Measurements from ENCODE around the gene TFPT. TPM values are rescaled to one million over a fixed set of nuclear protein-coding genes. Genes with fewer than 3 reads are reported as not detected.

Gene TFPT
- total and polyA plus RNA-seq, 5 donors from 2014 or later: 15.0 to 26.8 (median 22.6) TPM

DNA sequence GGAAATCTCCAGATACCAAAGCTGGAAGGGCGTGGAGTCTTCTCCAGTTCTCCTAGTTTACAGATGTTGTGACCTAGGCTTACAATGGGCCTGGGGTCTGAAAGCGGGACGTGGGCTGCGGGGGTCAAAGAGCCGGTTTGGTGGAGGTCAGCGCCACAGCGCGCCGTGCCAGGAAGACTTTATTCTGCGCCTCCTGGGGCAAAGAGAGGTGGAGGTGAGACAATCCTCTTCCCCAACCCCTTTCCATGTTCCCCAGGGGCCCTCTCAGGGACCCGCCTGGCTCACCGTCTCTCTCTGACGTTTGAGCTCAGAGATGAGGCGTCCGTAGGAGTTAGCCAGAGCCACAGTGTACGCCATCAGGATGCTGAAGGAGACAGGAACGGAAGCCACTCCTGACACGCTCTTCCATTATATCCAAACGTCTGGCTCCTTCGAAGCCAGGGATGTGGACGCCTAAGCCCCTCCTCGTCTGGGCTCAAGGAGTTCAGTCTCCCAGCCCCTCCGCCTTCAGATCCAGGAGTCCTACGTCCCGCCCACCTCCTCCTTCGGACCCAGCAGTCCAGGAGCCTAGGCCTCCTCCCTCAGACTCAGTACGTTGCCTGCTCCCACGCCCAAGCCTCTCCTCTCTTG is 44.8 kb upstream of the TFPT start:
- Histone ChIP-seq H3K27ac (ENCODE audit: insufficient read depth, low read length, poor library complexity, severe bottlenecking) (peak overlapping the region; percentile 80), H3K9me3 (ENCODE audit: control insufficient read depth in 2 of 2, low read length in 2 of 2) (no peaks in the 10 kb centered on the region), H3K4me3 (ENCODE audit: low read depth, low read length) (peak overlapping the region; percentile 72), H3K36me3 (ENCODE audit: control insufficient read depth, insufficient read depth, low read length) (peaks cover 31% of the 10 kb centered on the region), H3K27me3 (ENCODE audit: control insufficient read depth, insufficient read depth, low read length) (no peaks in the 10 kb centered on the region), H3K4me1 (ENCODE audit: control insufficient read depth, insufficient read depth, low read length, poor library complexity, severe bottlenecking) (peaks cover 54% of the 10 kb centered on the region)
- ATAC-seq (ENCODE audit: low read depth in 2 of 2) (no peak), DNase-seq (no peak)
- Mint-ChIP-seq H3K27me3 (peaks cover 7% of the 10 kb centered on the region), H3K4me3 (peak overlapping the region; percentile 94 to 100 (median 99)), H3K4me1 (peaks cover 16 to 68% (median 35%) of the 10 kb centered on the region in 4 donors), H3K36me3 (peaks cover 9% of the 10 kb centered on the region), H3K9me3 (no peaks in the 10 kb centered on the region), H3K27ac (peak overlapping the region; percentile 97 to 100 (median 100))

DNA sequence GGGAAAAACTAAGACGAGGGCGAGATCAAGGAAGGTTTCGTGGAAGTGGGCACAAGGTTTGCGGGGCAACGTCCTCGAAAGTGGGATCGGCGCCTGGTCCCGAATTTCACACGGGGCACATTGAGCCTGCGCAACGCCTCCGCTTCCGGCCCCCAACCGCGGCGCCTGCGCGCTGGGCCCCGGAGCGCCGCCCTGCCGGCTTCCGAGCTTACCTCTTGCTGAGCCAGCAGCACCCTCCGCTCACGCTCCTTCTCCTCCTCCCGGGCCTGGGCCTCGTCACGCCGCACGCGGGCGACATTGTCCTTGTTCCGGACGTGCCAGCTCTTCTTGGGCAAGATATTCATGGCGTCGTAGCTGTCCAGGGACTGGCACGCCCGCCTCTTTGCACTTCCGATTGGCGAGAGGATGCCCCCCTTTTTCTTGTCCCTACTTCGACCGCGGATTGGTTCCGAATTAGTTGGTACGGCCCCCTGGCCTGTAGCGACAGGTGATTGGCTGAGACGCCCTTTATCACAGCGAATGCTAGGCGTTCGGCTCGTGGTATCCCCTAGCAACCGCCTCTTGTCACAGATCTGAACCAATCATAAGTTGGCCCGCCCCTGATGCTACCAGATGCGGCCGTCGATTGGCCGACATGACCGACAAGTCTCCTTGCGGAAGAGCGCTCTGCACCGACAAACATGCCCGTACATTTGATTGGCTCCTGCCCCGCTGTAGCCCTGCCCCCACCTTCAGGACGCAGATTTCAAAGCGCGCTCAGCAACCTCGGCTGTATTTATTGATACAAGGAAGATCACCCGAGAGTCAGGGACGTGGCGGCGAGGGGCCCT is 44.1 kb upstream of the TFPT start, which contains the start of gene LENG1:
TSS of gene LENG1 (minus strand) at position 370 of the 830 bp plus-strand sequence. CDS start at position 344, 26 bp downstream.
- ATAC-seq (ENCODE audit: low read depth in 2 of 2): peak; percentile 89 to 92
- peak within 1 kb of the TSS; percentile 98 for H3K4me3 ChIP-seq (ENCODE audit: low read depth, low read length)

DNA sequence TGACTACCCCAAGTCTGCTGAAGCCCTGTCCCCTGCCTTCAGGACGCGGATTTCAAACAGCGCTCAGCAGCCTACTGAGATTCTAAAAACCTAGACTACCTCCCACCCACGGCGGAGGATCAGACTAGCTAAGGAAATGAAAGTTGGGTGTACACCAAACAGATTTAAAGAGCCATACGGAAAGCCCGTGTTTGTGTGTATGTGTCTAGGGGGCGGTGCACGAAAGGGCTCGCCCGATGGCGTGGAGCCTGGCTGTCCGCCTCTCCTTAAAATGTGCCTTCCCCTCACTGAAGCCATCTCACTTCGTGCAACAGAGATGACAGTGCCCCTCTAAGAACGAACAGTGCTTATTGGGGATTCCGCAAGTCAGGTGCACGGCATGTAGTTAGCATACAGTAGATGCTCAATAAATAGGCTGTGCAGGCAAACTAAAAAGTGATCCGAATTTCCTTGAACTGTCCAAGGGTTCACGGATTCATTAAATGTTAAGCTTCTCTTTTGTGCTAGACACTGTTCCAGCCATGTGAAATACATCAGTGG is 43.4 kb upstream of the TFPT start:
- ATAC-seq (ENCODE audit: low read depth in 2 of 2) (no peak), DNase-seq (peak in 2 of 3 donors; percentile 31 to 72)
- no peaks in the 10 kb centered on the region for H3K9me3 Mint-ChIP-seq
- peak overlapping the region; percentile 94 to 100 (median 99) for H3K4me3 Mint-ChIP-seq
- Histone ChIP-seq H3K36me3 (ENCODE audit: control insufficient read depth, insufficient read depth, low read length) (peaks cover 43% of the 10 kb centered on the region), H3K4me3 (ENCODE audit: low read depth, low read length) (peak overlapping the region; percentile 98), H3K4me1 (ENCODE audit: control insufficient read depth, insufficient read depth, low read length, poor library complexity, severe bottlenecking) (peaks cover 57% of the 10 kb centered on the region), H3K27me3 (ENCODE audit: control insufficient read depth, insufficient read depth, low read length) (no peaks in the 10 kb centered on the region), H3K27ac (ENCODE audit: insufficient read depth, low read length, poor library complexity, severe bottlenecking) (peak overlapping the region; percentile 89), H3K9me3 (ENCODE audit: control insufficient read depth in 2 of 2, low read length in 2 of 2) (no peaks in the 10 kb centered on the region)
- peaks cover 16 to 68% (median 37%) of the 10 kb centered on the region in 4 donors for H3K4me1 Mint-ChIP-seq
- peak overlapping the region; percentile 97 to 100 (median 100) for H3K27ac Mint-ChIP-seq
- no peaks in the 10 kb centered on the region for H3K27me3 Mint-ChIP-seq
- peaks cover 19% of the 10 kb centered on the region for H3K36me3 Mint-ChIP-seq

More for the DNA sequence above, 44.1 kb upstream of the TFPT start, which contains the start of gene LENG1:
- H3K36me3 ChIP-seq (ENCODE audit: control insufficient read depth, insufficient read depth, low read length): peaks cover 36% of the 10 kb centered on the region
- Mint-ChIP-seq H3K27me3 (peaks cover 1% of the 10 kb centered on the region), H3K4me1 (peaks cover 16 to 68% (median 35%) of the 10 kb centered on the region in 4 donors), H3K4me3 (peak within 1 kb of the TSS; percentile 94 to 100 (median 99)), H3K9me3 (no peaks in the 10 kb centered on the region), H3K27ac (peak within 1 kb of the TSS; percentile 97 to 100 (median 100)), H3K36me3 (peaks cover 14% of the 10 kb centered on the region)
- H3K9me3 ChIP-seq (ENCODE audit: control insufficient read depth in 2 of 2, low read length in 2 of 2): no peaks in the 10 kb centered on the region
- H3K27me3 ChIP-seq (ENCODE audit: control insufficient read depth, insufficient read depth, low read length): no peaks in the 10 kb centered on the region
- DNase-seq: peak; percentile 99 to 100 (median 99)
- H3K27ac ChIP-seq (ENCODE audit: insufficient read depth, low read length, poor library complexity, severe bottlenecking): peak within 1 kb of the TSS; percentile 89
- H3K4me1 ChIP-seq (ENCODE audit: control insufficient read depth, insufficient read depth, low read length, poor library complexity, severe bottlenecking): peaks cover 59% of the 10 kb centered on the region

DNA sequence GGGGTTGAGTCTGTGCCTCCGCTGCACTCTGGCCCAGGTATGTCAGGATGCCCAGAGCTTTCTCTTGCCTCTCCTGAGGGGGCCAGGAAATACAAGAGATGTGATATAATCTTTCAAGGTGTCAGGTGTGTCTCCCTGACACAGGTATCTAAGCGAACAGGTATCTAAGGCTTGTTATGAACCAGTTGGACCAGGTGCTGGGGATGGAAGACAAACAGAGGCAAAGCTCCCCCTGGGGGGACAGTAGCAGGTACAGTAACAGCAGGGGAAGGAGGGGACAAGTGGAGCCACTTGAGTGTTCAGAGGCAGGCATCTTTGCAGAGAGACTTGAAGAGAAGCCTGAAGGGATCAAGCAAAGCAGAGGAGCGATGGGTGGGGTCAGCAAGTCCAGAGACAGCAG is 41.5 kb upstream of the TFPT start:
- Mint-ChIP-seq H3K4me1 (peaks cover 7 to 63% (median 31%) of the 10 kb centered on the region in 4 donors), H3K27ac (peak overlapping the region in 2 of 3 donors; percentile 45 to 89), H3K27me3 (no peaks in the 10 kb centered on the region), H3K9me3 (peaks cover 0 to 2% (median 0%) of the 10 kb centered on the region in 7 donors), H3K36me3 (peaks cover 23% of the 10 kb centered on the region), H3K4me3 (peak overlapping the region; percentile 42 to 90 (median 68))
- Histone ChIP-seq H3K36me3 (ENCODE audit: control insufficient read depth, insufficient read depth, low read length) (peaks cover 62% of the 10 kb centered on the region), H3K9me3 (ENCODE audit: control insufficient read depth in 2 of 2, low read length in 2 of 2) (no peaks in the 10 kb centered on the region), H3K4me3 (ENCODE audit: low read depth, low read length) (no peak overlapping the region), H3K4me1 (ENCODE audit: control insufficient read depth, insufficient read depth, low read length, poor library complexity, severe bottlenecking) (peaks cover 47% of the 10 kb centered on the region), H3K27me3 (ENCODE audit: control insufficient read depth, insufficient read depth, low read length) (no peaks in the 10 kb centered on the region), H3K27ac (ENCODE audit: insufficient read depth, low read length, poor library complexity, severe bottlenecking) (no peak overlapping the region)
- ATAC-seq (ENCODE audit: low read depth in 2 of 2) (no peak), DNase-seq (no peak)

- Mint-ChIP-seq H3K36me3 (peaks cover 23% of the 10 kb centered on the region), H3K4me1 (peaks cover 7 to 59% (median 31%) of the 10 kb centered on the region in 4 donors), H3K27me3 (no peaks in the 10 kb centered on the region), H3K9me3 (peaks cover 0 to 2% (median 0%) of the 10 kb centered on the region in 7 donors), H3K27ac (peak overlapping the region in 2 of 3 donors; percentile 45 to 89), H3K4me3 (peak overlapping the region in 1 of 4 donors; percentile 21)
- Histone ChIP-seq H3K9me3 (ENCODE audit: control insufficient read depth in 2 of 2, low read length in 2 of 2) (no peaks in the 10 kb centered on the region), H3K36me3 (ENCODE audit: control insufficient read depth, insufficient read depth, low read length) (peaks cover 67% of the 10 kb centered on the region), H3K4me3 (ENCODE audit: low read depth, low read length) (no peak overlapping the region), H3K4me1 (ENCODE audit: control insufficient read depth, insufficient read depth, low read length, poor library complexity, severe bottlenecking) (peaks cover 47% of the 10 kb centered on the region), H3K27me3 (ENCODE audit: control insufficient read depth, insufficient read depth, low read length) (no peaks in the 10 kb centered on the region), H3K27ac (ENCODE audit: insufficient read depth, low read length, poor library complexity, severe bottlenecking) (no peak overlapping the region)
- ATAC-seq (ENCODE audit: low read depth in 2 of 2) (no peak), DNase-seq (no peak)
Observed at GRCh38 chr19:54156490-54156889, 41.0 kb upstream of the TFPT start.

DNA sequence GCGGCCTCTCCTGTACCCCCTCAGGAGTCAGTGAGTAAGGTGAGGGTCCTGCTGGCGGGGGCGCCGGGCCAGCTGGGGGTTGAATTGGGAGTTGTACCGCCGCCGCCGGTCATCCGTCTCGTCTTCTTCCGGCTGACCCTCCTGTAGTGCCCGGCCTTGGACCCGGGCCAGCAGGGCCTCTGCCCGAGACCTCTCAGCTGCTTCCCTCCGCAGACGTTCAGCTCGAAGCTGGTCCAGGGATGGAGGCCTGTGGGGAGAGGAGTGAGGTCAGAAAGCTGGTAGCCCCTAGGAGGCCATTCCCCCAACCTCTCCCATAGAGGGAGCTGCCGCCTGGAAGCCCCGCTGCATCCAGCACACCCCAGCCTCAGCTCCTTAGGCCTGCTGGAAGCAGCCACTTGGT is 40.2 kb upstream of the TFPT start:
- no peak overlapping the region for H3K4me3 Mint-ChIP-seq
- no peaks in the 10 kb centered on the region for H3K27me3 Mint-ChIP-seq
- H3K27ac Mint-ChIP-seq: no peak overlapping the region
- Histone ChIP-seq H3K9me3 (ENCODE audit: control insufficient read depth in 2 of 2, low read length in 2 of 2) (no peaks in the 10 kb centered on the region), H3K27me3 (ENCODE audit: control insufficient read depth, insufficient read depth, low read length) (no peaks in the 10 kb centered on the region), H3K36me3 (ENCODE audit: control insufficient read depth, insufficient read depth, low read length) (peaks cover 73% of the 10 kb centered on the region), H3K4me1 (ENCODE audit: control insufficient read depth, insufficient read depth, low read length, poor library complexity, severe bottlenecking) (peaks cover 44% of the 10 kb centered on the region), H3K27ac (ENCODE audit: insufficient read depth, low read length, poor library complexity, severe bottlenecking) (peak overlapping the region; percentile 5), H3K4me3 (ENCODE audit: low read depth, low read length) (no peak overlapping the region)
- ATAC-seq (ENCODE audit: low read depth in 2 of 2) (no peak), DNase-seq (no peak)
- peaks cover 0 to 2% (median 0%) of the 10 kb centered on the region in 7 donors for H3K9me3 Mint-ChIP-seq
- H3K36me3 Mint-ChIP-seq: peaks cover 28% of the 10 kb centered on the region
- H3K4me1 Mint-ChIP-seq: peaks cover 7 to 59% (median 28%) of the 10 kb centered on the region in 4 donors

GRCh38 chr19:54154603-54155345 is 39.3 kb upstream of the TFPT start:
- DNase-seq: peak in 2 of 3 donors; percentile 51 to 79
- Mint-ChIP-seq H3K27ac (peak overlapping the region; percentile 24 to 86 (median 66)), H3K36me3 (peaks cover 31% of the 10 kb centered on the region), H3K9me3 (peaks cover 0 to 2% (median 0%) of the 10 kb centered on the region in 7 donors), H3K27me3 (no peaks in the 10 kb centered on the region), H3K4me1 (peaks cover 4 to 52% (median 20%) of the 10 kb centered on the region in 4 donors), H3K4me3 (peak overlapping the region; percentile 29 to 86 (median 59))
- no peaks in the 10 kb centered on the region for H3K9me3 ChIP-seq (ENCODE audit: control insufficient read depth in 2 of 2, low read length in 2 of 2)
- peaks cover 36% of the 10 kb centered on the region for H3K4me1 ChIP-seq (ENCODE audit: control insufficient read depth, insufficient read depth, low read length, poor library complexity, severe bottlenecking)
- peak in 1 of 2 donors; percentile 6 for ATAC-seq (ENCODE audit: low read depth in 2 of 2)
- H3K4me3 ChIP-seq (ENCODE audit: low read depth, low read length): no peak overlapping the region
- no peak overlapping the region for H3K27ac ChIP-seq (ENCODE audit: insufficient read depth, low read length, poor library complexity, severe bottlenecking)
- H3K27me3 ChIP-seq (ENCODE audit: control insufficient read depth, insufficient read depth, low read length): no peaks in the 10 kb centered on the region
- H3K36me3 ChIP-seq (ENCODE audit: control insufficient read depth, insufficient read depth, low read length): peaks cover 82% of the 10 kb centered on the region

Data from CD4-positive, CD25-positive, alpha-beta regulatory T cell (primary cell).